OCI-LY3 (cell line): ENCODE data around the gene DPYSL3.

Source experiments
- H2AFZ ChIP-seq: fragments of 200-600, 300-600 bp; shearing (Covaris generic); 2 replicates; pipeline ENCODE4 v1.6.0; 2014; ENCODE audit warnings: antibody characterized with exemption, low read depth, low read length
- H3K27ac ChIP-seq: fragments of 200-600, 300-600 bp; sonication (generic); 2 replicates; pipeline ENCODE4 v1.5.1; 2014; ENCODE audit warnings: mild to moderate bottlenecking, low read length, moderate library complexity, mixed read lengths
- H3K27me3 ChIP-seq: fragments of 200-600, 300-600 bp; sonication (generic); 2 replicates; pipeline ENCODE4 v1.6.1; 2014; ENCODE audit warnings: low read depth, low read length, mixed read lengths
- H3K36me3 ChIP-seq: fragments of 200-600, 300-600 bp; sonication (generic); replicated peaks from 2 replicates; pipeline ENCODE3; 2014; ENCODE audit warnings: low read depth, low read length, mixed read lengths
- H3K4me1 ChIP-seq: fragments of 300-600, 200-600 bp; sonication (generic); 2 replicates; pipeline ENCODE4 v1.6.1; 2014; ENCODE audit warnings: low read length, mixed read lengths
- H3K4me2 ChIP-seq: fragments of 200-600, 300-600 bp; sonication (generic); 2 replicates; pipeline ENCODE4 v1.6.1; 2014; ENCODE audit warnings: low read length, mixed read lengths
- H3K4me3 ChIP-seq: fragments of 300-600, 200-600 bp; sonication (generic); 2 replicates; pipeline ENCODE4 v1.5.1; 2014; ENCODE audit warnings: antibody characterized with exemption, mild to moderate bottlenecking, low read length, moderate library complexity
- H3K79me2 ChIP-seq: fragments of 300-600, 200-600 bp; shearing (Covaris generic); 2 replicates; pipeline ENCODE4 v1.6.1; 2014; ENCODE audit warnings: mild to moderate bottlenecking, low read length, mixed read lengths
- H3K9ac ChIP-seq: fragments of 300-600, 200-600 bp; shearing (Covaris generic); 2 replicates; pipeline ENCODE4 v1.6.0; 2014; ENCODE audit warnings: mild to moderate bottlenecking, low read length, moderate library complexity
- H3K9me3 ChIP-seq: fragments of 200-600, 300-600 bp; shearing (Covaris generic); 2 replicates; pipeline ENCODE4 v1.6.1; 2014; ENCODE audit warnings: low read length, mixed read lengths; ENCODE audit not compliant: insufficient read depth
- H4K20me1 ChIP-seq: fragments of 200-600, 300-600 bp; sonication (generic); 2 replicates; pipeline ENCODE4 v1.6.1; 2016; ENCODE audit warnings: low read length, mixed read lengths; ENCODE audit not compliant: insufficient read depth
- EZH2phosphoT487 ChIP-seq: fragments of 200-600 bp; shearing (Covaris generic); IDR thresholded peaks from 2 replicates; pipeline ENCODE4 v1.6.1; 2018; ENCODE audit warnings: antibody characterized with exemption, mixed run types, low read depth
- TF ChIP-seq, protein P1 (sequence below): fragments of 200-600, 300-600 bp; sonication (generic); IDR thresholded peaks from 2 replicates; pipeline ENCODE4 v1.5.1; 2014; ENCODE audit warnings: antibody characterized with exemption, low read length, low read depth

The DPYSL3 gene

DNA sequence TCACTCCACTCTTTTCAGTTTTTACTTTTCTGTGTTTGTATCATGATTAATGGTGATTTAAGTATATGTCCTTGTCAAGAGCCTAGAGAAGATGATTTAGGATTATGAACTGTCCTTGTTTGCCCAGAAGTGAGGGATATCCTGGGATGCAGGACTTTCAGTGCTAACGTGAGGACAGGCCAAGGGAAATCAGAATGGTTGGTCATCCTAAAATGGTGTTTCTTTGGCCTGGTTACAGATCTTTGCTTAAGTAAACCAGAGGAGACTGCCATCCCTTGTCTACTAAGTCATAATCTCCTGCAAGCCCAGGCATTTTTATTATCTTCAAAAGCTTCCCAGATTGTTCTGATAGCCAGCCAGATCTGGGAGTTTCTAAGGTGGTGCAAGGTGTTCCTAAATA, 22.3 kb upstream of the DPYSL3 start:
- Histone ChIP-seq H2AFZ (no peak overlapping the region), H3K79me2 (no peaks in the 10 kb centered on the region), H3K36me3 (no peaks in the 10 kb centered on the region), H3K4me2 (no peak overlapping the region), H4K20me1 (no peaks in the 10 kb centered on the region), H3K4me1 (no peaks in the 10 kb centered on the region), H3K9ac (no peak overlapping the region), H3K27me3 (no peaks in the 10 kb centered on the region), H3K9me3 (no peaks in the 10 kb centered on the region), H3K4me3 (no peak overlapping the region), H3K27ac (no peak overlapping the region)
- TF ChIP-seq, protein P1, sequence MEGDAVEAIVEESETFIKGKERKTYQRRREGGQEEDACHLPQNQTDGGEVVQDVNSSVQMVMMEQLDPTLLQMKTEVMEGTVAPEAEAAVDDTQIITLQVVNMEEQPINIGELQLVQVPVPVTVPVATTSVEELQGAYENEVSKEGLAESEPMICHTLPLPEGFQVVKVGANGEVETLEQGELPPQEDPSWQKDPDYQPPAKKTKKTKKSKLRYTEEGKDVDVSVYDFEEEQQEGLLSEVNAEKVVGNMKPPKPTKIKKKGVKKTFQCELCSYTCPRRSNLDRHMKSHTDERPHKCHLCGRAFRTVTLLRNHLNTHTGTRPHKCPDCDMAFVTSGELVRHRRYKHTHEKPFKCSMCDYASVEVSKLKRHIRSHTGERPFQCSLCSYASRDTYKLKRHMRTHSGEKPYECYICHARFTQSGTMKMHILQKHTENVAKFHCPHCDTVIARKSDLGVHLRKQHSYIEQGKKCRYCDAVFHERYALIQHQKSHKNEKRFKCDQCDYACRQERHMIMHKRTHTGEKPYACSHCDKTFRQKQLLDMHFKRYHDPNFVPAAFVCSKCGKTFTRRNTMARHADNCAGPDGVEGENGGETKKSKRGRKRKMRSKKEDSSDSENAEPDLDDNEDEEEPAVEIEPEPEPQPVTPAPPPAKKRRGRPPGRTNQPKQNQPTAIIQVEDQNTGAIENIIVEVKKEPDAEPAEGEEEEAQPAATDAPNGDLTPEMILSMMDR: no peak
- TF ChIP-seq EZH2phosphoT487: no peak

DNA sequence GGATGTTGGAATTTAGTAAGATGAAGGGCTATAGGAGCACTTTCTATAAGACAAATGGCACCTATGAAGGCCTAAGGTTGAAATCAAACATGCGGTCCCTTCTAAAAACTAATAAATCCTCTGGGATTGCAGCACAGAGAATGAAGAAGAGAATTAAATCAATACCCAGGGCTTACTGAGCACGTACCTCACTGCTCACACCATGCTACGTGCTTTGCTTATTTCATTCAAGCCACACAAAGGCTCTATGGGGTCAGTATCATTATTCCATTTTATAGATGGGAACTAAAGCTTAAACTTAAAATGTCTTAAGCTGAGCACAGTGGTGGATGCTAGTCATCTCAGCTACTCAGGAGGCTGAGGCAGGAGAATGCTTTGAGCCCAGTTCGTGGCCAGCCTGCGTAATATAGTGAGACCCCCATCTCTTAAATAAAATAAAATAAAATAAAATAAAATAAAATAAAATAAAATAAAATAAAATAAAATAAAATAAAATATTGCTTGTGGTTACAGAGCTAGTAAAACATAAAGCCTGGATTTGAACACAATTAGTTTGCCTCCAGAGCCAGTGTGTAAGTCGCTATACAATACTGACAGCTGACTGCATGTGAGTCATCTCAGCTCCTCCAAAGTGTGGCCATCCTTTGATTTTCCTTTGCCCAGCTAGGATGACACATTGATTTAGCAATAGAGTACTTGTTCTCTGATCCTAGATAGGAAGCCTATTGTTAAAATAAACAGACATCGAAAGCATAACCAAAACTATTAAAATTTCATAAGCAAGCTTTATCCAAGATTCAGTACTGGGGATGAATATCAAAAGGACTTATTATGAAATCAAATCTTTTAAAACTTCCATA, 20.9 kb upstream of the DPYSL3 start:
- Histone ChIP-seq H3K9ac (no peak overlapping the region), H3K4me1 (no peaks in the 10 kb centered on the region), H3K36me3 (no peaks in the 10 kb centered on the region), H3K4me2 (no peak overlapping the region), H3K27me3 (no peaks in the 10 kb centered on the region), H2AFZ (no peak overlapping the region), H3K9me3 (no peaks in the 10 kb centered on the region), H4K20me1 (no peaks in the 10 kb centered on the region), H3K79me2 (no peaks in the 10 kb centered on the region), H3K4me3 (no peak overlapping the region), H3K27ac (no peak overlapping the region)
- TF ChIP-seq, protein P1: no peak
- TF ChIP-seq EZH2phosphoT487: no peak

DNA sequence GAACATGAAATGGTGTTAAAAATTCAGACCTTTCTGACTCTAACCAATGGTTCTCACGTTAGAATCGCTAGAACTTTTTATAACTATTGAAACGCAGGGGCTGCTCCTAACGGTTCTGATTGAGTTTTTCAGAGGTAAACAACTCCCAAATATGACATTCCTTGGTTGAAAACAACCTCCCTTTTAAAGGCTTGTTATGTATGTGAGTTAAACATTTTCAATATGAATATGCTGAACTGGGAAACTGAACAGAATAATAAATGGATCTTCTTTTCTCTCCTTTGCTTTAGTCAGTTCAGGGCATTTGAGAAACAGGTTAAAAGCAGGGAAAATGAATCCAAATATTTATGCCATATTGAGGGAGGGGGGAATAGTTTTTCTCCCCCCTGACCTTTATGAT, 13.2 kb upstream of the DPYSL3 start:
- TF ChIP-seq EZH2phosphoT487: no peak
- TF ChIP-seq, protein P1: no peak
- no peak overlapping the region for H3K4me3 ChIP-seq
- no peaks in the 10 kb centered on the region for H4K20me1 ChIP-seq
- H3K79me2 ChIP-seq: no peaks in the 10 kb centered on the region
- H3K9me3 ChIP-seq: no peaks in the 10 kb centered on the region
- H3K27ac ChIP-seq: no peak overlapping the region
- H3K9ac ChIP-seq: no peak overlapping the region
- H2AFZ ChIP-seq: no peak overlapping the region
- no peak overlapping the region for H3K4me2 ChIP-seq
- no peaks in the 10 kb centered on the region for H3K36me3 ChIP-seq
- no peaks in the 10 kb centered on the region for H3K4me1 ChIP-seq
- H3K27me3 ChIP-seq: no peaks in the 10 kb centered on the region

DNA sequence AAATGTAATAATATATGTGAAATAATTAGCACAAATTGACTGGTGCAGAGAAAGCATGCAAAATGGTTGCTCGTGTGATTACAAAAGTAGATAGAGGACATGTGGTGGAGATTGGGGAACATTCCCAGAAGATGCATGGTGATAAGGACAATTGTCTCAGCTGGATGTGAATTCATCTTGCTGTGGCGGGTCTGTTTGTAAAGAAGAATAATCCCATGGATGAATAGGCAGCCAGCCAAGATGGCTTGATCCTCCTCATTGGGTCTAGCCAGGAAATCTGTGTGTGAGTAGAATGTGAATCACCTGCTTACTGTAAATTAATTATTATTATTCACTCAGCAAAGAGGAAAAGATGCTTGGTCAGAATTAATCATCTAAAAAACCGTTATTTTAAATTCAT, 12.6 kb upstream of the DPYSL3 start:
- no peak overlapping the region for H3K9ac ChIP-seq
- H3K4me1 ChIP-seq: no peaks in the 10 kb centered on the region
- no peak overlapping the region for H3K27ac ChIP-seq
- H2AFZ ChIP-seq: no peak overlapping the region
- H3K9me3 ChIP-seq: no peaks in the 10 kb centered on the region
- no peaks in the 10 kb centered on the region for H3K36me3 ChIP-seq
- H4K20me1 ChIP-seq: no peaks in the 10 kb centered on the region
- H3K27me3 ChIP-seq: no peaks in the 10 kb centered on the region
- no peak overlapping the region for H3K4me3 ChIP-seq
- no peaks in the 10 kb centered on the region for H3K79me2 ChIP-seq
- H3K4me2 ChIP-seq: no peak overlapping the region
- no peak for TF ChIP-seq EZH2phosphoT487
- TF ChIP-seq, protein P1: no peak
